BJ (cell line): ENCODE measurements around the gene SH2D3A. TPM values are rescaled to one million over a fixed set of nuclear protein-coding genes. Genes with fewer than 3 reads are reported as not detected.

Experiments
- CTCF ChIA-PET: fragments of 350-600 bp; formaldehyde crosslinking; extraction: SDS; loops from one replicate; lab custom pipeline; 2021; ENCODE audit warnings: antibody characterized with exemption, inconsistent platforms; lab: Yijun Ruan, JAX
- POLR2A ChIA-PET: fragments of 300-600 bp; sonication (Branson Sonifier 250); formaldehyde crosslinking; extraction: SDS; loops from one replicate; lab custom pipeline; 2021; ENCODE audit warnings: antibody characterized with exemption; lab: Charles Lee
- DNase-seq: peaks from one replicate; pipeline ENCODE4 v3.0.0-alpha.2; 2011; ENCODE audit warnings: low read depth
- H3K27me3 ChIP-seq: 2 replicates; pipeline ENCODE4 v1.6.0; 2011; ENCODE audit warnings: low read length; ENCODE audit not compliant: control insufficient read depth, insufficient read depth
- H3K36me3 ChIP-seq: 2 replicates; pipeline ENCODE4 v1.5.1; 2011; ENCODE audit warnings: low read length; ENCODE audit not compliant: control insufficient read depth, insufficient read depth
- H3K4me3 ChIP-seq: 2 replicates; pipeline ENCODE4 v1.5.1; 2011; ENCODE audit warnings: low read depth, mild to moderate bottlenecking, control low read depth, low read length
- CTCF ChIP-seq: IDR thresholded peaks from 2 replicates; pipeline ENCODE4 v1.5.1; 2011; ENCODE audit warnings: low read depth, mild to moderate bottlenecking, control low read depth, inconsistent platforms, low read length, moderate library complexity; ENCODE audit not compliant: insufficient read depth
- polyA plus RNA-seq: library from polyadenylated mRNA; depleted of rRNA; stranded (reverse); fragments of >200 nt; gene quantifications from 2 replicates; pipeline ENCODE4 v1.2.3, GENCODE V29; 2011

Gene SH2D3A
- polyA plus RNA-seq, 1 experiment: 0.07 TPM

GRCh38 chr19:6718111-6718740 lies 49.0 kb downstream of the SH2D3A start:
- ChIA-PET CTCF (no interaction called here), POLR2A (no interaction called here)

GRCh38 chr19:6717441-6717971 lies 49.7 kb downstream of the SH2D3A start:
- POLR2A ChIA-PET: no interaction called here
- TF ChIP-seq CTCF: no peak
- DNase-seq: no peak
- Histone ChIP-seq H3K4me3 (no peak overlapping the region), H3K36me3 (no peaks in the 10 kb centered on the region), H3K27me3 (no peaks in the 10 kb centered on the region)
- CTCF ChIA-PET: no interaction called here

More at GRCh38 chr19:6718111-6718740, 49.0 kb downstream of the SH2D3A start:
- TF ChIP-seq CTCF: no peak
- DNase-seq: no peak
- no peaks in the 10 kb centered on the region for H3K36me3 ChIP-seq
- H3K4me3 ChIP-seq: no peak overlapping the region
- H3K27me3 ChIP-seq: no peaks in the 10 kb centered on the region

GRCh38 chr19:6717036-6717435 lies 50.2 kb downstream of the SH2D3A start:
- H3K27me3 ChIP-seq: no peaks in the 10 kb centered on the region
- CTCF ChIA-PET: no interaction called here
- no peak overlapping the region for H3K4me3 ChIP-seq
- DNase-seq: no peak
- POLR2A ChIA-PET: no interaction called here
- no peaks in the 10 kb centered on the region for H3K36me3 ChIP-seq
- no peak for TF ChIP-seq CTCF

GRCh38 chr19:6716610-6716970 lies 50.6 kb downstream of the SH2D3A start:
- CTCF ChIA-PET: interaction anchor here (0.8 kb wide), 1 partner anchor 146 kb away, joined by 3 read pairs; no protein-coding TSS in a partner anchor

More at GRCh38 chr19:6716610-6716970, 50.6 kb downstream of the SH2D3A start:
- Histone ChIP-seq H3K27me3 (no peaks in the 10 kb centered on the region), H3K4me3 (no peak overlapping the region), H3K36me3 (no peaks in the 10 kb centered on the region)
- DNase-seq: no peak
- no peak for TF ChIP-seq CTCF
- POLR2A ChIA-PET: no interaction called here
